Stimulated activated CD4-positive, alpha-beta T cell treated with anti-CD3 and anti-CD28 coated beads, Interleukin-4, amount 100 ng/mL, for 4 hours (primary cell): ENCODE data around the gene HSPD1.

ENCODE experiments used
- DNase-seq, 2 experiments: peaks; one replicate each; pipeline ENCODE4 v3.0.0-alpha.2; 2020

The HSPD1 gene

GRCh38 chr2:197499594-197500502 lies at the start of gene HSPD1, which contains the start of gene HSPE1:
TSS of gene HSPD1 (minus strand) at chr2:197499840. CDS start at chr2:197498848, 992 bp downstream.
TSS of gene HSPE1 (plus strand) at chr2:197500379. CDS start at chr2:197500437, 58 bp downstream.
- DNase-seq = peak; percentile 97 to 98

GRCh38 chr2:197548582-197548981 lies 48.9 kb upstream of the HSPD1 start:
- DNase-seq = no peak

GRCh38 chr2:197547163-197547900 lies 47.7 kb upstream of the HSPD1 start:
- DNase-seq = no peak

- no peak for DNase-seq
Observed at GRCh38 chr2:197543206-197543605, 43.6 kb upstream of the HSPD1 start.

- no peak for DNase-seq
Observed at GRCh38 chr2:197539734-197540133, 40.1 kb upstream of the HSPD1 start.

GRCh38 chr2:197538412-197538811 lies 38.8 kb upstream of the HSPD1 start:
- no peak for DNase-seq

- no peak for DNase-seq
Observed at GRCh38 chr2:197517150-197517549, 17.5 kb upstream of the HSPD1 start.

GRCh38 chr2:197516393-197516761 lies 16.7 kb upstream of the HSPD1 start:
- DNase-seq = peak in 1 of 2 experiments; percentile 15

- DNase-seq = peak; percentile 86 to 94
Observed at GRCh38 chr2:197515739-197516392, 16.2 kb upstream of the HSPD1 start, which contains the start of gene MOB4. TSS of gene MOB4 (plus strand) at chr2:197516066. CDS start at chr2:197516087, 21 bp downstream.

- DNase-seq = no peak
Observed at GRCh38 chr2:197515315-197515738, 15.7 kb upstream of the HSPD1 start.

GRCh38 chr2:197514754-197515153 lies 15.1 kb upstream of the HSPD1 start:
- no peak for DNase-seq

GRCh38 chr2:197513915-197514314 lies 14.3 kb upstream of the HSPD1 start:
- no peak for DNase-seq

- DNase-seq = no peak
Observed at GRCh38 chr2:197506658-197507057, 7.0 kb upstream of the HSPD1 start.

GRCh38 chr2:197504512-197504911 lies 4.9 kb upstream of the HSPD1 start:
- DNase-seq = no peak

- no peak for DNase-seq
Observed at GRCh38 chr2:197504000-197504399, 4.4 kb upstream of the HSPD1 start.

- no peak for DNase-seq
Observed at GRCh38 chr2:197502685-197503084, 3.0 kb upstream of the HSPD1 start.

GRCh38 chr2:197502201-197502600 lies 2.6 kb upstream of the HSPD1 start:
- DNase-seq = no peak

GRCh38 chr2:197500503-197501131 lies 977 bp upstream of the HSPD1 start:
- DNase-seq = no peak

GRCh38 chr2:197498937-197499593 lies 575 bp downstream of the HSPD1 start:
- peak; percentile 50 to 60 for DNase-seq

GRCh38 chr2:197498235-197498936 lies 1.3 kb downstream of the HSPD1 start:
- DNase-seq = no peak

GRCh38 chr2:197497326-197497725 lies 2.3 kb downstream of the HSPD1 start:
- DNase-seq = no peak
